Esophagus mucosa (tissue), 1 donor: ENCODE results near the gene MYO1D. TPM values are rescaled to one million over a fixed set of nuclear protein-coding genes. Genes with fewer than 3 reads are reported as not detected.

Experiments
- ATAC-seq: fragments of 200-7000 bp; cut with Tn5 transposase; one replicate; pipeline ENCODE4 v1.9.1; 2020
- total RNA-seq: library from RNA; stranded (reverse); gene quantifications from one replicate; pipeline ENCODE4 v1.2.4, GENCODE V29; 2023
- donor health status: DM: yes; HTN: yes; CAD: no.

MYO1D gene
- total RNA-seq, 1 donor from 2014 or later = 55.0 TPM

DNA sequence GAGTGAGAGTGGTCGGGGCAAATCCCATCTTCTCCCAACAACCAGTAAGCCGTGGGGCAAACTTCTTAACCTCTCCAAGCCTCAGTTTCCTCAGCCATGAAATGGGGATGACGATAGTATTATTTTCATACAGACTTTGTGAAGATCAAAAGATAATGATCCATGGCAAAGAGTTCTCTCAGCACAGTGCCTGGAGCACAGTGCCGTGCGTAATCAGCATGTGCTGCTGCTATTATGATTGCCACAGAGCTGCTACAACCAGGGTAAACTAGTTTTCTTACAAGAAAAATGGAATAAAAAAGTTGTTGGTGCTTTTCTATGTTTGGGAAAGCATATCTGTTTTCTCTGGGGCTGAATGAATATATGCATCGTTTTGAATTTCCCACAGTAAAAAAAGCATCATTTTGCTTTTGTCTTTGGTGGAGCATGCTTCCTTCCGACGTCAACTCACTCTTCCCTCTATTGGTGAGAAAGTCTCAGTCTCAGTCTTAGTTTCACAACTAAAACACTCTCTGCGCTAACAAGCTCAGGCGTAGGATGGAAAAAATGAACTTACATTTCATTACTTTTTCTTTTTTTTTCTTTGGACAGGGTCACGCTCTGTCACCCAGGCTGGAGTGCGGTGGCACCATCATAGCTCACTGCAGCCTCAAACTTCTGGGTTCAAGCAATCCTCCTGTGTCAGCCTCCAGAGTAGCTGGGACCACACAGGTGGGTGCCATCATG, 352.9 kb downstream of the MYO1D start:
- no peak for ATAC-seq

DNA sequence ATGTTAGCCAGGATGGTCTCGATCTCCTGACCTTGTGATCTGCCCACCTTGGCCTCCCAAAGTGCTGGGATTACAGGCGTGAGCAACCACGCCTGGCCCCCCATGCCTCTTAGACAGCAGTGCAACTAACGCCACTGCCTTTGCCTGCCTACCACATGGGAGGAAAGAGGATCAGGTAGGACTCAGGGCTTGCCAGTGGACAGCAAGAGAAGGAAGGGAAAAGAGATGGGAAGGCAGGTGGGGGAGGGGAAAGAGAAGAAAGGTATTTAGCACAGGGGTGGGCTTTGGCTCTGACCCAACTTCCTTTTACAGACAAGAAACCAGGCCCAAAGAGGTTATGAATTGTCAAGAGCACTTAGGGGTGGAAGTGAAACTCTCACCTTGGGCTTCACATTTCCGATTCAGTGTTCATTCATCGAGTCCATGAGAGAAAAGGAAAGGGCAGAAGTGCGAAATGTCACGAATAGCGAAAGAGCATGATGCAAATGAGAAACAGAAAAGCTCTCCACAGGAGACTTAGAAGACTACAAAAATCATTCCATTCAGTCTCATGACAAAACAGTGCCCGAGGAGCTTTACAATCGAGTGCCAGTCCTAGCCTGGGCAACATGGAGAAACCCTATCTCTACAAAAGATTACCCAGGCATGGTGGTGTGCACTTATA, 353.8 kb downstream of the MYO1D start:
- ATAC-seq = peak; percentile 14

- ATAC-seq = no peak
Measured at GRCh38 chr17:32520737-32521404, 356.1 kb downstream of the MYO1D start.

DNA sequence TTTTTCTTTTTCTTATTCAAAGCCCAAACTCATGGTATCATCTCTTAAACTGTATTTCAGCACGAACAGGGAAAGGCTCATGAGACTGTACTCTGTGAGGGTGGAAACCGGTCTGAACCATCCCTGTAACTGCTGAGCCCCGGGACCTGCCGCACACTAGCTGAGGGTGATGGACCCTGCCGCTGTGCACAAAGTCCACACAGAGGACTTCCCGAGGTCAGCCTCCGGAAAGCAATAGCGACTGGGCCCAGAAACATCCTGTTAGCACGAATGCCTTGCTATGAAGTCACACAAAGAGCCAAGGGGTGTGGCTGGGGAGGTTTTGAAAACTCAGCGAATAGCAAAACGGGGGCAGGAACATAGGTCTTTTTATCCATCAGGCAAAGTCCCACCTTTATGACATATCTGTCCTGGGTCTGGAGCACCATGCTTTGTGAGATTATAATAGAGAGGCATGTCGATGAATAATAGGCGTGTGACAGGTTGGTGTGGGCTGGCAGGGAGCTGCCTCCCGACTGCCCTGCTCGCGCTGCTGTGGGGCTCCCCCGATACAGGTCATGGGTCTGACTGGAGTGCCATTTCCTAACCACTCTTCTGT, 356.7 kb downstream of the MYO1D start:
- ATAC-seq = peak; percentile 26

DNA sequence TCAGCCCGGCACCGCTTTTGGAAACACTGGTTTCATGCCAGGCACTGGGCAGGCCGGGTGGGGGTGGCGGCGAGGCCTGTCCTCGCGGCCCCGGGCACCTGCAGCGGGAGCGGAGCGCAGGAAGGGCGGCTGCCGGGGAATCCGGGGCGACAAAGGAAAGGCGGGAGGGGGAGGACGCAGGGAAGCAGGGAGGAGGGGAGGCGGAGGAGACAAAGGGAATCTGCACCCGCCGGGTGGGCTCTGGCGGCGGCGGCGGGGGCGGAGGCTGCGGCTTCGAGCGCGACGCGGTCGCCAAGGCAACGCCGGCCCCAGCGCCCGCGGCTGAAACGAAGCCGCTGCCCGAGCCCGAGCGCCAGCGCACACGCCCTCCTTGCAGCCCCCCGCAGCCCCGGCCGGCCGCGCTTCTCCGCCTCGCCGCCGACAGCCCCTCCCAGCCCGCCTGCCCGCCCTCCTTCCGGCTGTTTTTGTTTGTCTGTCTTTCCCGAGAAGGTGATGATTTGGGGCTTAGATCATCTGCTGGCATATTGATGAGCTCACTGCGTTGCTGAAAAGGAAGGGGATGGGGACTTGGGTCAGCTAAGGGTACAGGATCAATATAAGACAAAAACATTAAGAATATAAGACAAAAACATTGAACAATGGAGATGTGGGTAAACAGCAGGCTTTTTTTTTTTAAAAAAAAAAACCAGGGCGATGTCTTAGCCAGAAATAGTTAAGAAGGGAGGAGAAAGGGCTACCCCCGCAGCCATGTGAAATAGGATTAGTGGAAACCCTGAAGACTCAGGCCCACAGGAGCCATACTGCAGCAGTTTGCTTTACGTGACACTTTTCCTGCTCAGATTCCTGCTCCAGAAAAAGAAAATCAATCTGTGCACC, 357.5 kb downstream of the MYO1D start:
- ATAC-seq = peak; percentile 69

DNA sequence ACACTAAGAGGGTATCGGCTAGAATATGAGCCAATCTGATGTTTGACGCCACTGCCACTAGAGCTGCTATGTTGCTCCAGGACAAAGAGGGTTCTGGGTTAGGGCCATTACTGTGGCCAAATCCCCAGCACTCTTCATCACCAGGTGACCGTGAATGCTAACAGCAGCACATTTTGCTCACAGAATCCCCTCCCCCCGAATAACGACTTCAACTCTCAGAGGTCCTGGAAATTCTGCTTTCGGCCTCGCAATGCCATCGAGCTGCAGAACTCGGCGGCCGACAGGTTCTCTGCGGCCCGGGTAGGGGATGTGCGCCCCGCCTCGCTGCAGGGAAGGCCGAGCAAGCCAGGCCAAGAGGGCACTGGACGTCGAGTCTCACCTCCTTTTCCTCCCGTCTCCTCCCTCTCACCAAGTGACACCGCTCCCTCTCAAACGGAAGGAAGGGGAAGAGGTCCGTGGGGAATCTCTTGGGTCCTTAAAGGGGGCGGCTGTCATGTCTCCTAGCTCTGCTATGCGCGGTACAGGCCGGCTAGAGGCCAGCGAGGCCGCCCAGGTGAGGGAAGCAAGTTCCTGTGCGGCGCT, 358.2 kb downstream of the MYO1D start:
- no peak for ATAC-seq

DNA sequence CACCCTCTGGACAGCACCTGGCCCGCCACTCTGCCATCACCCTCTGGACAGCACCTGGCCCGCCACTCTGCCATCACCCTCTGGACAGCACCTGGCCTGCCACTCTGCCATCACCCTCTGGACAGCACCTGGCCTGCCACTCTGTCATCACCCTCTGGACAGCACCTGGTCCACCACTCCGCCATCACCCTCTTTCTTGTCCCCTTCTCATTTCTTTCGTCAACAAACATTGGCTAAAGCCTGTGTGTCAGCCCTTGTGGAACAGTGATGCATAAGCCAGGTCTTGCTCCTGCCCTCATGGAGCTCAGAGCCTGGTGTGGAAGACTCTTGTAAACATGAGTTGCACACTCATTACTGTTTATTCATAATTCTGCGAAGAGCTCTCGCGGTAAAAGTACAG, 358.9 kb downstream of the MYO1D start:
- no peak for ATAC-seq

GRCh38 chr17:32516940-32517701, 359.8 kb downstream of the MYO1D start:
- ATAC-seq = no peak

GRCh38 chr17:32516450-32516849, 360.5 kb downstream of the MYO1D start:
- no peak for ATAC-seq

DNA sequence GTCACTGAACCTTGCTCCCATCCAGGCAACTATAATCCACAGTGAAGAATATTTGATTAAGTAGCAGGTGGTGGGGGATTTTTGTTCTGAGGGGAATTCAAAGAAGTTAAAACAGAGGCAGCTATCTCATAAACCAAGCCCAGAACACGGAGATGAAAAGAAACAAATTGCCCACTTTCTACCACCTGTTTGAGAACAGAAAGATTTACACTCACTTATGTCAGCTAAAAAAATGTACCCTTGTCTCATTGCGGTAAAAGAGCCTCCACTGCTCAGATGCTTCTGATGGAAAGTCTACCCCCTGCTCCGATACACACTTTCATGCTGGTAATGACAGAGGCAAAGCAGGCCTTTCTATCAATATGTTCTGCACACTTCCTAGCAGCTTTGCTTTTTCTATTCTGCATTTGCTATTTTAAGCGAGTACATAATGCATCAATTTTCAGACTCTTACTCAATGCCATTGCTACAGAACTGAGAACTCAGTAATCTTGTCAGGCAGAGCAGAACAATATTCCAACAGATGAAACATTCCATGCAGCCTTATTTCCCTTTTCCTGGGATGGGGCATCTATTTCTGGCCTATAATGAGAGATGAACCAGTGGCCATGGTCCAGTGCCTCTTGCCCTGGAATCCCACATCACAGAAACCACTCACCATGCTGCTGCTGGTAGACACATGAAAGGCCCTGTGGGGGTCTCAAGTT, 361.1 kb downstream of the MYO1D start:
- ATAC-seq = no peak

- ATAC-seq = no peak
Measured at GRCh38 chr17:32514606-32515005, 362.3 kb downstream of the MYO1D start.

DNA sequence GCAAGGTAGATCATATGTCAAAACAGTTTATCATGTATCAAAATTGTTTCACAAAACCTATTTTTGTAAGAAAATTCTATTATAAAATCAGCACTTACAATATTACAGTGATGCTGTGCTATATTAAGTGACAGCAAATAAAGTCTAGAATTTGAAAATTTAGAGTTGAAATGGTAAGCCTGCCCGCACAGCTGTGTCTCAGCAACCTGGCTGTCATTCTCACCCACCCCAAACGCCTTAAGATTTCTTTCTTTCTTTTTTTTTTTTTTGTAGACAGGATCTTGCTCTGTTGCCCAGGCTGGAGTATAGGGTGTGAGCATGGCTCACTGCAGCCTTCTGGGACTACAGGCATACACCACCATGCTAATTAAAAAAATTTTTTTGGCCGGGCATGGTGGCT, 363.3 kb downstream of the MYO1D start:
- ATAC-seq = no peak

- ATAC-seq = peak; percentile 64
Measured at GRCh38 chr17:32512328-32512727, 364.6 kb downstream of the MYO1D start.

- no peak for ATAC-seq
Measured at GRCh38 chr17:32510466-32510865, 366.5 kb downstream of the MYO1D start.

DNA sequence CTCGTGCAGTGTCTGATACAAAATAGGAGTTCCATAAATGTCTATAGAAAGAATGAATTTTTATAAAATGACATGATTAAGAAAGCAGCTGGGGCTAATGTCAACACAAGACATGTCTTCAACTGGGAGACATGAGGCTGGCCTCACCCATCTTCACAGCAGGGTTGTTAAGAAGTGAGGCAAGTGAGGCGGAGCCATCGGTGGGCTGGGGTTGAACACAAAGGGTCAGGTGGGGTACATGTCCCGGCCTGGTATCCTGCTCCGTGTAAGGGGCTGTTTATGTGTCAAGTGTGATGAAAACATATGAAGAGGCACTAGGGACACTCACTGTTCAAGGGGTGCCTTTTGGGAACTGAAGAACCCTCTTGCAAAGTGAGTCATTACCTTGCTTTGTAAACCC, 368.0 kb downstream of the MYO1D start:
- ATAC-seq = no peak

DNA sequence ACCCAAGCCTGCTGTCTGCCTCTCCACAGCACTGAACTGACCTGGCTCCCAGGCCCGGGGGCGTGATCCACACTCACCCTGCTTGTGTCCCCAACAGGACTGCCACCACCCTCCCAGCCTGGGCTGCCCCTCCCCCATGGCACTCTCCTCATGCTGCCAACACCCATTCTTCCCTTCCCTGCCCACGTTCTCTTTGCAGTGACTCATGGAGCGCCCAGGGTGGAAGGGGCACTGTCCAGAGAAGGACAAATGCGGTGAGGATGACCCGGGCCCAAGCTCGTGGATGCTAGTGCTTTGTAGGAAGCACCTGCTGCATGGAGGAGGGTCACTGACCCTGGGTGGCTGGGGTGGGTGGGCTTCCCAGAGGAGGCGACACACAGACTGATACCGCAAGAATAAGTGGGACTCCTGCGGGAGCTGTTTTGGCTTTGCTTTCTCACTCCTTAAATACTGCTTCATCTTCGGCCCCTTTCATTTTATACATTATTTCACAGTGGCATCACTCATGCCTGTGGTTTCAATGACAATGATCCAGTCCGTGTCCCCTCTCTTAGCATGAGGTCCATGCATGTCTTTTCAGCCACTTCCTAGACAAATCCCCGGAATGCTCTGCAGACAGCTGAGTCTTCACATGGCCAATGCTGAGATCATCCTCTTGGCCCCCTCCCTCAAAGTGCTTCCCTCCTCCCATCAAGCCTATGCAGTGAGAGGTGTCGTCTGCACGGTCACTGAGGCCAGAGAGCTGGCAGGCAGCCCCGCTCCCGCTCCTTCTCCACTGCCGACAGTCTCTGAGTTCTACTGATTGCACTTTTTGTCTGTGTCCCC, 372.5 kb downstream of the MYO1D start:
- peak; percentile 77 for ATAC-seq

- peak; percentile 80 for ATAC-seq
Measured at GRCh38 chr17:32503251-32504165, 373.4 kb downstream of the MYO1D start.

DNA sequence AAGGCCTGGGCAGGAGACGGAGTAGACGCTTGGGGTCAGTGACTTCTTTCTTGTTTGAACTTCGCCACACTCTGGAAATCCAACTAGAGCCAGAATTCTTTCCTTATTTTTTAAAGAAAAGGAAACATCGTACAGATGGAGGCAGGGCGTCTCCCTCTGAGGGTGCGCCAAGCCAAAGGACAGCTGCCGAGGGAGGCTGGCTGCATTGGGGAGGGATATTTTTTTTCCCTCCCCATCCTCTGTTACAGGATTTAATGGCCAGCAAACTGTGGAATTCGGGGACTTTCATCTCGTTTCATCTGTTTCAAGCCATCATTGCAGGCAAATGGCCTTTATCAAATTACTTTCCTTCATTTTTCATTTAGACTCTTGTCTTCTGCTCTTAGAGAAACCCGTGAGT, 374.2 kb downstream of the MYO1D start:
- ATAC-seq = no peak
